Activated naive CD4-positive, alpha-beta T cell treated with anti-CD3 and anti-CD28 coated beads for 36 hours (primary cell): ENCODE data around the gene IGFBP4. TPM values are rescaled to one million over a fixed set of nuclear protein-coding genes. Genes with fewer than 3 reads are reported as not detected.

Experiments
- CTCF ChIA-PET: fragments of 350-600 bp; sonication (Branson Sonifier 250); formaldehyde crosslinking; loops from one replicate; lab custom pipeline; 2021; ENCODE audit warnings: antibody characterized with exemption; lab: Charles Lee
- DNase-seq: peaks from one replicate; pipeline ENCODE4 v3.0.0-alpha.2; 2020
- H3K27ac Mint-ChIP-seq: one replicate; pipeline ENCODE4 v1.8.0; 2021; ENCODE audit warnings: mild to moderate bottlenecking, mixed read lengths
- H3K27me3 Mint-ChIP-seq: one replicate; pipeline ENCODE4 v1.8.0; 2021; ENCODE audit warnings: low read depth, mixed read lengths
- H3K36me3 Mint-ChIP-seq: one replicate; pipeline ENCODE4 v1.8.0; 2021; ENCODE audit warnings: low read depth, mixed read lengths
- H3K4me1 Mint-ChIP-seq: one replicate; pipeline ENCODE4 v1.8.0; 2021; ENCODE audit warnings: low read depth, mixed read lengths
- H3K4me3 Mint-ChIP-seq: one replicate; pipeline ENCODE4 v1.8.0; 2021; ENCODE audit warnings: mild to moderate bottlenecking, moderate library complexity, mixed read lengths
- H3K9me3 Mint-ChIP-seq: one replicate; pipeline ENCODE4 v1.8.0; 2021; ENCODE audit warnings: mixed read lengths
- intact Hi-C: fragments of 100-400 bp; cut with micrococcal nuclease; formaldehyde crosslinking; loops from one replicate; pipeline ENCODE4 v1.15.1; 2023
- total RNA-seq, 2 experiments: library from RNA; stranded (reverse); gene quantifications; one replicate each; pipeline ENCODE4 v1.2.3, GENCODE V29; 2021

Gene IGFBP4
- total RNA-seq, 2 experiments from 2014 or later: 8.8 to 9.2 TPM

DNA sequence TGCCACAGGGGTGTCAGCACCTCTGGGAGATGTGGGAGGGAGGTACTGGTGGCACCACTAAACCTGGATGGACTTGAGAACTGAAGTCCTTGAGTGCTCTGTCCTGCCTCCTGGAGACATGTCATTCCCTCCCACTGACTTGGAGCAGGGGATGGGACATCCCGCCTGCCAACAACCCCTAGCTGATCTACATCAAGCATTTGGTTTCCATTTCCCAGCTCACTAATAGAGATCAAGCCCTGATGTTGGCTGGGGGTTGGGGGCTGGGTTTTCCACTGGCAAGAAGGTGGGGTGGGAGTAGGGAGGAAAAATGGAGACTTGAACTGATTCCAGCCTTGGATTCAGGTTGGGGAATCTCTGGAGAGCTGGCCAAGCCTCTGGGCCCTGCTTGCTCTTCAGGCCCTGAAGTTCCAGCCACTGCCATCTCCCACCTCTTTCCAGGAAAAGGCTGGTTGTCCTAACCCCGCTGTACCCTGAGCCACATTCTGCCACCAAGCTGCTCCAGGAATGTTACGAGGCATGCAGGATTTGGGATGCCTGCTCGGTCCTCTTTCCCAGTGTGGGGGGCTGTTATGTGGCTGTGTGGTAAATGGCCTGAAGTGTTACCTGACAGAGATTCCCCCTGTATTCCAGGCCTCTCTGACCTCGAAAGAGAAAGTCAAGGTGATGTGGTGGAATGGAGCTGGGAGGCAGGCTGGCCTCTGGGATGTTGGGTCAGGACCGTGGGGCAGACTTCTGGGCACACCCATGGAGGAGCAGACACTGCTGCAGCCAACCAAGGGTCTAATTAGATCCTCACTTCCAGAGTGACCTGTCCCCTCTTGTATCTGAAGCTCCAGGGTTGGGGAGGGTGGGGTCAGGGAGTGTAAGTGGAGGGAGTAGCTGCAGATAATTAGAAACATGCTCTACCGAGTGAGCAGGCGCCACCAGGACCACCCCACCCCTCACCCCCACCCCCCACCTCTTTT is 16.7 kb downstream of the IGFBP4 start:
- Mint-ChIP-seq H3K4me1 (no peaks in the 10 kb centered on the region), H3K36me3 (no peaks in the 10 kb centered on the region), H3K27ac (no peak overlapping the region), H3K9me3 (no peaks in the 10 kb centered on the region), H3K4me3 (no peak overlapping the region), H3K27me3 (no peaks in the 10 kb centered on the region)
- no peak for DNase-seq
- CTCF ChIA-PET: interaction anchor here (0.7 kb wide), 2 partner anchors 10 to 101 kb away, joined by 3 to 4 read pairs; no protein-coding TSS in a partner anchor
- intact Hi-C loops: no loop called here

DNA sequence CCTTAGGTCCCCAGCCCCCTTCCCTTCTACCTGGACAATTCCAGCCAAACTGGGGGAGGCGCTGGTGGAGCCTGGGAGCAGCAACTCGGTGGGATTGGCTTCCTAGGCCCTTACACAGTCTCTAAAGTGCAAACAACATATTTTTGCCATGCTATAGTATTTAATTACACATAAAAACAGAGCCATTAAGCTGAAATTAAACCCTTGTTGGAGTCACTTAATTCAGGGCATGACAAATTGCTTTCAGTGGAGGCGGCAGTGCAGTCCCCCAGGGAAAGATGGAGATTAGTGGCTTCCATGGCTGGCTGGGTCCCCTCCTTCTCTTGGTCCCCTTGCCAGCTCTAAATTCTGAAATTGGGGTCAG is 17.3 kb downstream of the IGFBP4 start:
- Mint-ChIP-seq H3K4me3 (no peak overlapping the region), H3K27ac (no peak overlapping the region), H3K4me1 (no peaks in the 10 kb centered on the region), H3K9me3 (no peaks in the 10 kb centered on the region), H3K27me3 (no peaks in the 10 kb centered on the region), H3K36me3 (no peaks in the 10 kb centered on the region)
- DNase-seq: no peak
- CTCF ChIA-PET: interaction anchor here (0.7 kb wide), 2 partner anchors 10 to 100 kb away, joined by 3 to 4 read pairs; no protein-coding TSS in a partner anchor
- intact Hi-C loops: no loop called here

- Mint-ChIP-seq H3K36me3 (no peaks in the 10 kb centered on the region), H3K9me3 (no peaks in the 10 kb centered on the region), H3K4me3 (no peak overlapping the region), H3K4me1 (no peaks in the 10 kb centered on the region), H3K27me3 (no peaks in the 10 kb centered on the region), H3K27ac (no peak overlapping the region)
- DNase-seq: no peak
- intact Hi-C loops: no loop called here
- CTCF ChIA-PET: interaction anchor here (0.7 kb wide), 1 partner anchor 11 kb away, joined by 3 read pairs; no protein-coding TSS in a partner anchor
Measured at GRCh38 chr17:40460968-40461731, 17.9 kb downstream of the IGFBP4 start.

- no peak overlapping the region for H3K27ac Mint-ChIP-seq
- H3K36me3 Mint-ChIP-seq: no peaks in the 10 kb centered on the region
- intact Hi-C loops: no loop called here
- no peak for DNase-seq
- no peaks in the 10 kb centered on the region for H3K27me3 Mint-ChIP-seq
- no peaks in the 10 kb centered on the region for H3K9me3 Mint-ChIP-seq
- H3K4me3 Mint-ChIP-seq: no peak overlapping the region
- no peaks in the 10 kb centered on the region for H3K4me1 Mint-ChIP-seq
- CTCF ChIA-PET: no interaction called here
Measured at GRCh38 chr17:40461732-40462342, 18.6 kb downstream of the IGFBP4 start.

DNA sequence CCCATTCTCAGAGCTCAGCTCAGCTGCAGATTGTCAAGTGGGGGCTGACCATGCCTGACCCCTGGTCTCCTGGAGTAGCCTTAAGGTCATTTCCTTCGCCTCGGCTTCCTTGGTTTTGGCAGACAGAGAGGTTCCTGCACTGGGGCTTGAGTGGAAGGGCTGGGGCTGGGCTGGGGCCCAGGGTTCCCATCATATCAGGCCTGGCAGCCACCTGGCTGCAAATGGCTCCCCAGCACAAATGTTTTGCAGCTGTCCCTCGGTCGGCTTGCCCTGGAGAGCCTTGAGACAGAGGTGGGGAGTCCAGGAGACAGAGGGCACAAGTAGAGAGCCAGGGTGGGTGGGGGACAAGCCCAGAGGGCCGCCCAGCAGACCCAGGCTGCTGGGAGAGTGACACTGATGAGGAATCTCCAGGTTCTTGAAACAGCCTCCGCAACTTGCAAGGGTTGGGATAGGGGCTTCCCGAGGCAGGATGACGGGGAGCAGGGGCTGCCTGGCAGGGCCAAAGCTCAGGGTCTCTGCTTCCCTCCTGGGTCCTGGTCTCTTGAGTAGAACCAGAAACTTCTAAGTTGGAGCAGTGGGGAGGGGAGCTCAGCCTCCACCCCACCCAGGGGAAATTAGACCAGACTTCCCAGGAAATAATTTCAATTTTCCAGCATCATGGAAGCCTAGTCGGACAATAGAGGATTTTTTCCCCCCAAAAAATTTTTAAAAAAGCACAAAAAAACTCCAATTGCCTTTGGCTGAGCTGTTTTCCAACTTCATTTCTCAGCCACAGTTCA is 19.3 kb downstream of the IGFBP4 start:
- Mint-ChIP-seq H3K9me3 (no peaks in the 10 kb centered on the region), H3K27ac (no peak overlapping the region), H3K36me3 (no peaks in the 10 kb centered on the region), H3K27me3 (no peaks in the 10 kb centered on the region), H3K4me3 (no peak overlapping the region), H3K4me1 (no peaks in the 10 kb centered on the region)
- DNase-seq: no peak
- intact Hi-C loops: no loop called here
- CTCF ChIA-PET: interaction anchor here (1.1 kb wide), 1 partner anchor 70 kb away, joined by 3 read pairs; no protein-coding TSS in a partner anchor

GRCh38 chr17:40463122-40463550 is 19.9 kb downstream of the IGFBP4 start:
- no peak overlapping the region for H3K27ac Mint-ChIP-seq
- CTCF ChIA-PET: interaction anchor here (1.1 kb wide), 1 partner anchor 70 kb away, joined by 3 read pairs; no protein-coding TSS in a partner anchor
- H3K4me3 Mint-ChIP-seq: no peak overlapping the region
- H3K36me3 Mint-ChIP-seq: no peaks in the 10 kb centered on the region
- H3K9me3 Mint-ChIP-seq: no peaks in the 10 kb centered on the region
- H3K4me1 Mint-ChIP-seq: no peaks in the 10 kb centered on the region
- intact Hi-C loops: no loop called here
- H3K27me3 Mint-ChIP-seq: no peaks in the 10 kb centered on the region
- DNase-seq: no peak

DNA sequence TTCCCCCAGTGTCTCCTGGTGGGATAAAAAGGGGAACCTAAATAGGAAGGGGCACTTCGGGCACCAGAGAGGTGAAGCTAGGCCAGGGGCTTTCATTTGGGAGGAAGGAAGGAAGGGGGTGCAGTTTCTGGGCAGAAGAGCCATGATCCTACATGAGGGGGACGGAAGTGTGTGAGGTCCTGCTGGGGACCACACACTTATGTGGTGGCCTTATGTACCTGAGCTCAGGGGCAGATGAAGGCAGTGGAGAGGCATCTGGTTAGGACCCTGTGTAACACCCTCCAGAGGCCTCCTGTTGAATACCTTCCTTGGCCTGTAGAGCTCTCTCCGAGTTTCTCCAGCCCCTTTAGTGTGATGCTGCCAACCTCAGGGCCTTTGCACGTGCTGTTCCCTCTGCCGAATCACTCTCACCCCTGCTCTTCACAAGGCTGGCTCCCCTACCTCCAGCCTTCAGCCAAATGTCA is 21.2 kb downstream of the IGFBP4 start:
- intact Hi-C loops: no loop called here
- CTCF ChIA-PET: interaction anchor here (0.8 to 2.5 kb wide), 4 partner anchors 9 to 69 kb away, joined by 3 to 15 read pairs (median 5); no protein-coding TSS in a partner anchor
- Mint-ChIP-seq H3K4me3 (no peak overlapping the region), H3K36me3 (no peaks in the 10 kb centered on the region), H3K9me3 (no peaks in the 10 kb centered on the region), H3K27ac (no peak overlapping the region), H3K27me3 (no peaks in the 10 kb centered on the region), H3K4me1 (no peaks in the 10 kb centered on the region)
- DNase-seq: no peak

DNA sequence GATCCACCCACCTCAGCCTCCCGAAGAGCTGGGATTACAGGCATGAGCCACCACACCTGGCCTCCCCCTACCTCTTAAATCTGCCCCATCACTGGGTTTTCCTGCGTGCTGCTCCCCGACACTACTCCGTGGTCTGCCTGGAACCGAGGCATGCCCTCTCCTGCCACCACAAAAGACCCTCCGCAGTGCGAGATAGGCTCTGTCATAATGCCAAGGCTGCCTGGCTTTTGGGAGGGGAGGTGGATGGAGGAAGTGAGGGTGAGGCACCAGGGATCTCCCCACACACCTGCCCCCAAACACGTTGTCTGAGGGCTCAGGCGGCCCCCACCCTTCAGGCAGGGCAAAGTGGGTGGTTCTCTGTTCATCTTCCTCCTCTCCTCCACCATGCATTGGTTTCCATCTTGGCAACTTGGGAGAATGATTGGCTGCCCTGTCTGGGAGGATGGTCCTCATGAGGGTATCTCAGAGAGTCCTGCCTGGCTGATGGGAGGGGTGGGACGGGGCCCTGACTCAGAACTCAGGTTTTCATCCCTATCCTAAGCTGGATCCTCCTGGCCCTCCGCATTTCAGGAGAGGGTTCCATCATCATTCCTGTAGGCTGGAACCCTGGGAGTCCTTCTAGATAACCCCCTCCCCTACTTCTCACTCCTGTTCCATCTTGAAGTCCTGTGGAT is 23.2 kb downstream of the IGFBP4 start:
- Mint-ChIP-seq H3K4me3 (no peak overlapping the region), H3K27ac (no peak overlapping the region), H3K36me3 (no peaks in the 10 kb centered on the region), H3K9me3 (no peaks in the 10 kb centered on the region), H3K4me1 (no peaks in the 10 kb centered on the region), H3K27me3 (no peaks in the 10 kb centered on the region)
- CTCF ChIA-PET: interaction anchor here (2.5 kb wide), 1 partner anchor 10 kb away, joined by 15 read pairs; no protein-coding TSS in a partner anchor
- intact Hi-C loops: no loop called here
- DNase-seq: no peak

DNA sequence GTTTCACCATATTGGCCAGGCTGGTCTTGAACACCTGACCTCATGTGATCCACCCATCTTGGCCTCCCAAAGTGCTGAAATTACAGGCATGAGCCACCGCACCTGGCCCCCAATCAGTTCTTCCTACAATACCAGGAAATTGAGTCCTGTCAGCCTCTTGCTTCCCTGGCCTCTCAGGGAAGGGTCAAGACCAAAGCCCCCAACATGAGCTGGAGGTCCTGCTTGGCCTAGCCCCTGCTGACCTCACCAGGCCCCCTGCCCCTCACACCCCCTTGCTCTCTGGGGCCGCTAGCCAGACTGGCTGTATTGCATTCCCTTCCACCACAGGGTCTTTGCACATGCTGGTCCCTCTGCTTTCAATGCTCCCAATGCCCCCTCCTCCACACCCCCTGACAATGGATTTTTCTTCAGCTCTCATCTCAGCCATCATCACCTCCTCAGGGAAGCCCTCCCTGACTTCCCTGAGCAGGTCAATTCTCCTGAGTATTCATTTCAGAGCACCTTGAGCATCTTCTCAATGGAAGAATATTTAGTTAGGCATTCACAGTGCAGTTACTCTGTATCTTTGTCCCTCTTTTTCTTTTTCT is 24.1 kb downstream of the IGFBP4 start:
- Mint-ChIP-seq H3K27ac (no peak overlapping the region), H3K9me3 (no peaks in the 10 kb centered on the region), H3K36me3 (no peaks in the 10 kb centered on the region), H3K27me3 (no peaks in the 10 kb centered on the region), H3K4me3 (no peak overlapping the region), H3K4me1 (no peaks in the 10 kb centered on the region)
- no peak for DNase-seq
- intact Hi-C loops: no loop called here
- CTCF ChIA-PET: interaction anchor here (0.7 to 1.5 kb wide), 2 partner anchors 8 to 269 kb away, joined by 4 to 5 read pairs; no protein-coding TSS in a partner anchor

DNA sequence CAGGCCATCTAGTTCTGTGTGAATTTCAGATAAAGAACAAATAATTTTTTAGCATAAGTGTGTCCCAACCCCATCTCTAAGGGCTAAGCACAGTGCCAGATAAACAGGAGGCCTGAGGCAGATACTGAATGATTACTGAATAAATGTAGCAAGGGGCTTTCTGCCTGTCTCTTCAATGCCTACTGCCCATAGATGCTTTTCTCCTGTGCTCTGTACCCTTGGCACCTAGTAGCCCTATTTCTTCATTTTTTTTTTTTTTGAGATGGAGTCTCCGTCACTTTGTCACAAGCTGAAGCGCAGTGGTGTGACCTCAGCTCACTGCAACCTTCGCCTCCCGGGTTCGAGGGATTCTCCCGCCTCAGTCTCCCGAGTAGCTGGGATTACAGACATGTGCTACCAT is 25.3 kb downstream of the IGFBP4 start:
- Mint-ChIP-seq H3K27me3 (no peaks in the 10 kb centered on the region), H3K4me3 (no peak overlapping the region), H3K9me3 (no peaks in the 10 kb centered on the region), H3K4me1 (no peaks in the 10 kb centered on the region), H3K36me3 (no peaks in the 10 kb centered on the region), H3K27ac (no peak overlapping the region)
- intact Hi-C loops: no loop called here
- DNase-seq: no peak
- CTCF ChIA-PET: no interaction called here
